Right atrium auricular region (tissue), 2 donors: Measurements from ENCODE around the gene TNF. TPM values are rescaled to one million over a fixed set of nuclear protein-coding genes. Genes with fewer than 3 reads are reported as not detected.

Experiments
- DNase-seq: peaks from one replicate; pipeline ENCODE4 v3.0.0-alpha.2; 2019; ENCODE audit warnings: low spot score
- H3K27ac ChIP-seq, 2 donors: fragments of 200-600 bp; sonication (generic); 1 replicate in 1 of 2; 2 replicates in 1 of 2; pipeline ENCODE4 v1.5.1; 2016 to 2019
- H3K27me3 ChIP-seq, 2 donors: fragments of 200-600 bp; sonication (generic); one replicate each; pipeline versions ENCODE4 v1.5.1 to v1.6.0; 2017 to 2019
- H3K36me3 ChIP-seq: fragments of 200-600 bp; sonication (generic); one replicate; pipeline ENCODE4 v1.5.1; 2016
- H3K4me1 ChIP-seq, 2 donors: fragments of 200-600 bp; sonication (generic); one replicate each; pipeline versions ENCODE4 v1.5.1 to v1.6.0; 2017 to 2019
- H3K4me3 ChIP-seq, 2 donors: fragments of 200-600 bp; sonication (generic); 1 replicate in 1 of 2; 2 replicates in 1 of 2; pipeline ENCODE4 v1.5.1; 2017 to 2019; ENCODE audit warnings: mild to moderate bottlenecking in 1 of 2, moderate library complexity in 1 of 2
- H3K9me3 ChIP-seq, 2 donors: fragments of 200-600 bp; sonication (generic); one replicate each; pipeline ENCODE4 v1.5.1; 2019
- total RNA-seq, 2 donors: library from RNA; depleted of rRNA; stranded (reverse); fragments of >200 nt; gene quantifications; one replicate each; pipeline ENCODE4 v1.1.0, GENCODE V29; 2016
- TF ChIP-seq, protein P1 (sequence below), 2 donors: fragments of 200-600 bp; sonication (generic); IDR thresholded peaks; one replicate each; pipeline ENCODE4 v1.5.1; 2019; ENCODE audit warnings: antibody characterized with exemption in 2 of 2

The TNF gene
- total RNA-seq, 2 donors from 2014 or later = 0.51 TPM; not detected in 1

- Histone ChIP-seq H3K4me1 (peaks cover 0 to 18% of the 10 kb centered on the region in 2 donors), H3K27ac (peak overlapping the region; percentile 79 to 84), H3K27me3 (no peaks in the 10 kb centered on the region), H3K4me3 (peak overlapping the region; percentile 61 to 80), H3K36me3 (no peaks in the 10 kb centered on the region), H3K9me3 (no peaks in the 10 kb centered on the region)
- TF ChIP-seq, protein P1, sequence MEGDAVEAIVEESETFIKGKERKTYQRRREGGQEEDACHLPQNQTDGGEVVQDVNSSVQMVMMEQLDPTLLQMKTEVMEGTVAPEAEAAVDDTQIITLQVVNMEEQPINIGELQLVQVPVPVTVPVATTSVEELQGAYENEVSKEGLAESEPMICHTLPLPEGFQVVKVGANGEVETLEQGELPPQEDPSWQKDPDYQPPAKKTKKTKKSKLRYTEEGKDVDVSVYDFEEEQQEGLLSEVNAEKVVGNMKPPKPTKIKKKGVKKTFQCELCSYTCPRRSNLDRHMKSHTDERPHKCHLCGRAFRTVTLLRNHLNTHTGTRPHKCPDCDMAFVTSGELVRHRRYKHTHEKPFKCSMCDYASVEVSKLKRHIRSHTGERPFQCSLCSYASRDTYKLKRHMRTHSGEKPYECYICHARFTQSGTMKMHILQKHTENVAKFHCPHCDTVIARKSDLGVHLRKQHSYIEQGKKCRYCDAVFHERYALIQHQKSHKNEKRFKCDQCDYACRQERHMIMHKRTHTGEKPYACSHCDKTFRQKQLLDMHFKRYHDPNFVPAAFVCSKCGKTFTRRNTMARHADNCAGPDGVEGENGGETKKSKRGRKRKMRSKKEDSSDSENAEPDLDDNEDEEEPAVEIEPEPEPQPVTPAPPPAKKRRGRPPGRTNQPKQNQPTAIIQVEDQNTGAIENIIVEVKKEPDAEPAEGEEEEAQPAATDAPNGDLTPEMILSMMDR (IDR thresholded peaks at IDR 0.05) = no peak
- DNase-seq = no peak
Measured at GRCh38 chr6:31580438-31580740, 5.0 kb downstream of the TNF start.

DNA sequence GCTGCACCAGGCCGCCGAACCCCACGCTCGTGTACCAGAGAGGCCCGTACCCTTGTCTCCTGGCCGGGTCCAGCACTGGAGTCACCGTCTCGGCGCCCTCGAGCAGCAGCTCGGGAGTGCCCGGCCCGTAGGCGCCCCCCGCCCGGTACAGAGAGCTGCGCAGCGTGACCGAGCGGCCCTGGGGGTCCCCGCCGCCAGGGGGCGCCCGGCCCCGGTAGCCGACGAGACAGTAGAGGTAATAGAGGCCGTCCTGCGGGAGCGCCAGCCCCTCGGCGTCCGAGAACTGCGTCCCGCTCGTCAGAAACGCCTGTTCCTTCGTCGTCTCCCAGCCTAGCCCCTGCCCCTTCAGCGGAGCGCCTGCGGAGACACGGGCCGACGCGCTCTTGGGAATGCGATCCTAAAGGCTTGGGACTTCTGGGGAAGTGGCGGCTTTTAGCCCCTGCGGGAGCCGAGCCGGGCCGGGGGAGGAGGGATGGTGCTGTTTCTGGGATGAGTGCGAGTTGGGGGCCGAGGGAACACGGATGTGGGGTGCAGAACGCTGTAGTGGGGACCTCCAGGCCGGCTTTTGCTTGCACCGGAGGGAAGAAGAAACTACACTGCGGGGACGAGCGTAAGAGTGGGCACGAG, 5.6 kb downstream of the TNF start:
- H3K4me1 ChIP-seq = peaks cover 0 to 18% of the 10 kb centered on the region in 2 donors
- no peaks in the 10 kb centered on the region for H3K36me3 ChIP-seq
- peak overlapping the region; percentile 61 to 80 for H3K4me3 ChIP-seq
- peak; percentile 86 for DNase-seq
- H3K27ac ChIP-seq = peak overlapping the region; percentile 79 to 84
- H3K9me3 ChIP-seq = no peaks in the 10 kb centered on the region
- H3K27me3 ChIP-seq = no peaks in the 10 kb centered on the region
- TF ChIP-seq, protein P1 (IDR thresholded peaks at IDR 0.05) = peak; percentile 89 to 99

DNA sequence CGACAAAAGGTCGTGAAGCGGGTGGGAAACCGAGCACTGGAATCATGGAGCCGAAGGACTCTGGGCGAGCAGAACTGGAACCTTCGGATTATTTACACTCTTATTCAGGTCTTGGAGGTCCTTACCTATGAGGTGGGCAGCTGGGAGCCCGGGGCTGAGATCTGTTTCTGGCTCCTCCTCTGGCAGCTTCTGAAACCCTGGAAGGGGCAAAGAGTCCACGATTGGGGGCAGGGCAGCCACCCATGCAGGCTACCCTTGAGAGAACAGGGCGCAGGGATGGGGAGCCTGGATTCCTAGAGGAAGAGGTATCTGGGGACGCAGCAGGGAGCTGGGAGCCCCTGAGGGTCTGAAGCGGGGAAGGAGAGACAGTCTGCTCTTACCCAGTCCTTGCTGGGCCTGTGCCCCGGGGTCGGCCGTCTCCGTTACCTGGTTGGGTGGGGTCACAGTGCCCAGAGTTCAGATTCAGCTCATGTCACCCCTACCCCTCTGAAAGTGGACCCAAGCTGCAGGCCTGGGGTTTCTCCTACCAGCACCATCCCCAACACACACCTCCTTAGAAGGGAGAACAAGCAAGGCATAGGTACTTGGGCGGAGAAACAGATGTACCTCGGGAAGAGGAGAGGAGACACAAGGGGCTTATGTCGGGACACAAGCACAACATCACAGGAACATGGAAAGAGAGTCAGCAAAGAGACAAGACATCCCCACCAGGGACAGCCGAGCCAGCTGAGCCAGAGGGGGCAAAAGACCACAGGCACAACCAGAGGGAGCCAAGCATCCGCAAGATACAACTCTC, 6.3 kb downstream of the TNF start:
- DNase-seq = no peak

GRCh38 chr6:31582230-31582643, 6.9 kb downstream of the TNF start, which contains the start of gene LTB:
Gene LTB, minus strand, starts transcription at chr6:31582424. Its CDS starts 7 bp downstream, at chr6:31582417.
- peak within 1 kb of the TSS; percentile 61 to 80 for H3K4me3 ChIP-seq
- peaks cover 0 to 18% of the 10 kb centered on the region in 2 donors for H3K4me1 ChIP-seq
- H3K27me3 ChIP-seq = no peaks in the 10 kb centered on the region
- TF ChIP-seq, protein P1 (IDR thresholded peaks at IDR 0.05) = no peak
- no peaks in the 10 kb centered on the region for H3K36me3 ChIP-seq
- H3K9me3 ChIP-seq = no peaks in the 10 kb centered on the region
- DNase-seq = no peak
- peak within 1 kb of the TSS; percentile 79 to 84 for H3K27ac ChIP-seq

More for the DNA sequence above, 6.3 kb downstream of the TNF start:
- peak overlapping the region; percentile 61 to 80 for H3K4me3 ChIP-seq
- H3K27ac ChIP-seq = peak overlapping the region; percentile 79 to 84
- no peaks in the 10 kb centered on the region for H3K9me3 ChIP-seq
- TF ChIP-seq, protein P1 (IDR thresholded peaks at IDR 0.05) = no peak
- H3K36me3 ChIP-seq = no peaks in the 10 kb centered on the region
- H3K4me1 ChIP-seq = peaks cover 0 to 18% of the 10 kb centered on the region in 2 donors
- H3K27me3 ChIP-seq = no peaks in the 10 kb centered on the region

DNA sequence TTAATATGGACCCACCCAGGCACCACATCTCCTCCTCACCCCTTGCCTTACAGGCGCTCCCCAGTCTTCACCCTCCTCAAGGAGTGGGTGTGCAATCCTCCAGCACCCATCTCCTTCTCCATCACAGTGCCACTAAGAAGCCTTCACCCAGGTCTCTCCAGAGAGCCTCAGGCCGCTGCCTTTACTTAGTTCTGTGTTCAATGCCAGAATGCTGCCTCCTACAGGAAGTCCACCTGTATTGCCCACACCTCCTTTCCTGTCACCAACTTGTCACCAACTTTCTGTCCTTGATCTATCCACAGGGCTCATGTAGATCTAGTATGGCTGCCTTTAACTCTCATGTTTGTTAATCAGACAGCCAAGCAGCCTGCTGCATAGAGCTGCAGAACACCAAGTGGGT, 10.1 kb downstream of the TNF start:
- no peak overlapping the region for H3K27ac ChIP-seq
- H3K36me3 ChIP-seq = no peaks in the 10 kb centered on the region
- no peak overlapping the region for H3K4me3 ChIP-seq
- H3K9me3 ChIP-seq = no peaks in the 10 kb centered on the region
- H3K27me3 ChIP-seq = no peaks in the 10 kb centered on the region
- TF ChIP-seq, protein P1 (IDR thresholded peaks at IDR 0.05) = peak in 1 of 2 donors; percentile 13
- peaks cover 0 to 16% of the 10 kb centered on the region in 2 donors for H3K4me1 ChIP-seq
- DNase-seq = no peak
